H1 (cell line): Measurements from ENCODE around the gene LUM. TPM values are rescaled to one million over a fixed set of nuclear protein-coding genes. Genes with fewer than 3 reads are reported as not detected.

ENCODE experiments used
- CTCF ChIA-PET: fragments of 300-600 bp; sonication (Branson Sonifier 250); formaldehyde crosslinking; loops from one replicate; lab custom pipeline; 2021; ENCODE audit not compliant: partially characterized antibody; lab: Charles Lee
- POLR2A ChIA-PET: fragments of 300-600 bp; sonication (Branson Sonifier 250); formaldehyde crosslinking; loops from one replicate; lab custom pipeline; 2021; ENCODE audit warnings: inconsistent platforms; ENCODE audit not compliant: partially characterized antibody; lab: Charles Lee
- DNase-seq, 2 experiments: peaks; one replicate each; pipeline versions ENCODE4 v3.0.0 to v3.0.0-alpha.2; 2010 to 2022; ENCODE audit warnings: low spot score in 2 of 2, low read depth in 1 of 2, mixed read lengths in 1 of 2
- FAIRE-seq: peaks from 2 replicates; lab custom pipeline; 2011; peaks lifted over from hg19 to GRCh38; lab: Jason Lieb, UNC
- H2AFZ ChIP-seq: 2 replicates; pipeline ENCODE4 v1.8.1; 2012; ENCODE audit warnings: low read length, inconsistent platforms
- H2AK5ac ChIP-seq: 2 replicates; pipeline ENCODE4 v1.6.1; 2013; ENCODE audit warnings: low read depth, low read length
- H2BK120ac ChIP-seq: replicated peaks from 2 replicates; pipeline ENCODE3; 2013; ENCODE audit warnings: low read depth, low read length, inconsistent platforms
- H2BK12ac ChIP-seq: 2 replicates; pipeline ENCODE4 v1.6.1; 2013; ENCODE audit warnings: low read depth, low read length
- H2BK15ac ChIP-seq: 2 replicates; pipeline ENCODE4 v1.6.1; 2013; ENCODE audit warnings: low read length
- H2BK20ac ChIP-seq: 2 replicates; pipeline ENCODE4 v1.6.1; 2013; ENCODE audit warnings: low read length
- H2BK5ac ChIP-seq: 2 replicates; pipeline ENCODE4 v1.6.1; 2013; ENCODE audit warnings: low read depth, low read length
- H3K14ac ChIP-seq: 2 replicates; pipeline ENCODE4 v1.6.1; 2013; ENCODE audit warnings: inconsistent platforms; ENCODE audit not compliant: insufficient read length
- H3K18ac ChIP-seq: 2 replicates; pipeline ENCODE4 v1.6.1; 2013; ENCODE audit warnings: low read length; ENCODE audit errors: extremely low read depth
- H3K23ac ChIP-seq: 2 replicates; pipeline ENCODE4 v1.6.1; 2013; ENCODE audit warnings: inconsistent platforms; ENCODE audit not compliant: insufficient read length
- H3K23me2 ChIP-seq: 2 replicates; pipeline ENCODE4 v1.6.1; 2013; ENCODE audit warnings: low read depth, low read length
- H3K27ac ChIP-seq: 2 replicates; pipeline ENCODE4 v1.6.1; 2011; ENCODE audit warnings: low read depth, low read length, inconsistent platforms
- H3K27me3 ChIP-seq, 4 experiments: replicated peaks in 1 of 4; 1 replicate in 1 of 4; 2 replicates in 3 of 4; pipeline versions ENCODE4 v1.6.1 to v1.8.1; 2011 to 2013; ENCODE audit warnings: low read length in 3 of 4, mild to moderate bottlenecking in 3 of 4, inconsistent platforms in 2 of 4, mixed read lengths in 2 of 4, moderate library complexity in 1 of 4; ENCODE audit not compliant: control insufficient read depth in 3 of 4, insufficient read depth in 3 of 4; ENCODE audit errors: extremely low read depth in 1 of 4
- H3K36me3 ChIP-seq, 4 experiments: 2 replicates each; pipeline versions ENCODE4 v1.6.1 to v1.8.1; 2011 to 2013; ENCODE audit warnings: mild to moderate bottlenecking in 4 of 4, low read length in 3 of 4, moderate library complexity in 2 of 4, control low read depth in 1 of 4, inconsistent platforms in 1 of 4; ENCODE audit not compliant: insufficient read depth in 4 of 4, control insufficient read depth in 2 of 4
- H3K4ac ChIP-seq: replicated peaks from 2 replicates; pipeline ENCODE3; 2013; ENCODE audit warnings: low read length, low read depth, mixed read lengths, inconsistent platforms; ENCODE audit not compliant: insufficient read length
- H3K4me1 ChIP-seq, 4 experiments: replicated peaks in 1 of 4; 1 replicate in 1 of 4; 2 replicates in 3 of 4; pipeline versions ENCODE4 v1.6.1 to v1.8.1; 2011 to 2013; ENCODE audit warnings: low read length in 3 of 4, inconsistent platforms in 2 of 4, mixed read lengths in 1 of 4; ENCODE audit not compliant: insufficient read depth in 4 of 4, control insufficient read depth in 3 of 4
- H3K4me2 ChIP-seq, 2 experiments: 2 replicates each; pipeline versions ENCODE4 v1.6.1 to v1.8.1; 2011 to 2013; ENCODE audit warnings: low read depth in 2 of 2, low read length in 2 of 2, control low read depth in 1 of 2, inconsistent platforms in 1 of 2, mild to moderate bottlenecking in 1 of 2; ENCODE audit not compliant: insufficient read depth in 1 of 2
- H3K4me3 ChIP-seq, 4 experiments: fragments of 200-600, 300-600 bp in 1 of 4; sonication (generic), shearing (Covaris generic), sonication (Bioruptor Twin) in 1 of 4; 2 replicates each; pipeline versions ENCODE4 v1.5.1 to v1.8.1; 2011 to 2016; ENCODE audit warnings: low read length in 4 of 4, low read depth in 3 of 4, control low read depth in 2 of 4, inconsistent platforms in 2 of 4, mild to moderate bottlenecking in 2 of 4, mixed read lengths in 1 of 4, moderate library complexity in 1 of 4; ENCODE audit not compliant: insufficient read depth in 2 of 4; ENCODE audit errors: extremely low read depth in 1 of 4
- H3K56ac ChIP-seq: replicated peaks from 2 replicates; pipeline ENCODE3; 2013; ENCODE audit warnings: low read depth, mild to moderate bottlenecking, mixed read lengths, low read length, inconsistent platforms; ENCODE audit not compliant: insufficient read length
- H3K79me1 ChIP-seq: 2 replicates; pipeline ENCODE4 v1.6.1; 2013; ENCODE audit warnings: low read depth, low read length, control low read depth
- H3K79me2 ChIP-seq, 2 experiments: 2 replicates each; pipeline versions ENCODE4 v1.6.1 to v1.8.1; 2012 to 2013; ENCODE audit warnings: low read length in 2 of 2, mild to moderate bottlenecking in 2 of 2, inconsistent platforms in 1 of 2; ENCODE audit not compliant: insufficient read depth in 2 of 2, control insufficient read depth in 1 of 2
- H3K9ac ChIP-seq, 4 experiments: replicated peaks in 1 of 4; 1 replicate in 1 of 4; 2 replicates in 3 of 4; pipeline versions ENCODE4 v1.6.1 to v1.8.1; 2011 to 2013; ENCODE audit warnings: low read depth in 3 of 4, low read length in 3 of 4, control low read depth in 2 of 4, mild to moderate bottlenecking in 2 of 4, moderate library complexity in 2 of 4, inconsistent platforms in 1 of 4; ENCODE audit errors: extremely low read depth in 1 of 4
- H3K9me3 ChIP-seq, 2 experiments: 2 replicates each; pipeline versions ENCODE4 v1.6.1 to v1.8.1; 2012 to 2013; ENCODE audit warnings: mild to moderate bottlenecking in 2 of 2, moderate library complexity in 2 of 2, control low read depth in 1 of 2, inconsistent platforms in 1 of 2, low read depth in 1 of 2, low read length in 1 of 2, mixed read lengths in 1 of 2; ENCODE audit not compliant: insufficient read depth in 2 of 2
- H4K20me1 ChIP-seq, 2 experiments: replicated peaks in 1 of 2; 2 replicates each; pipeline versions ENCODE3 to v1.8.1; 2011 to 2013; ENCODE audit warnings: inconsistent platforms in 2 of 2, low read length in 2 of 2, mild to moderate bottlenecking in 1 of 2; ENCODE audit not compliant: insufficient read depth in 2 of 2, control insufficient read depth in 1 of 2
- H4K5ac ChIP-seq: 2 replicates; pipeline ENCODE4 v1.6.1; 2013; ENCODE audit warnings: low read length, low read depth, mixed read lengths, inconsistent platforms; ENCODE audit not compliant: insufficient read length
- H4K8ac ChIP-seq: 2 replicates; pipeline ENCODE4 v1.8.0; 2013; ENCODE audit warnings: mild to moderate bottlenecking, moderate library complexity, low read length, inconsistent platforms; ENCODE audit not compliant: insufficient read depth; ENCODE audit errors: extremely low read depth
- H4K91ac ChIP-seq: replicated peaks from 2 replicates; pipeline ENCODE3; 2013; ENCODE audit warnings: low read length, mixed read lengths, inconsistent platforms; ENCODE audit not compliant: insufficient read length
- CREB1 ChIP-seq: IDR thresholded peaks from 2 replicates; pipeline ENCODE4 v1.6.1; 2012; ENCODE audit warnings: inconsistent platforms
- CTBP2 ChIP-seq: IDR thresholded peaks from 2 replicates; pipeline ENCODE4 v1.7.0; 2011; ENCODE audit warnings: borderline replicate concordance, mild to moderate bottlenecking, moderate library complexity, mixed read lengths, low read length; ENCODE audit not compliant: insufficient read depth, insufficient read length
- EGR1 ChIP-seq: IDR thresholded peaks from 2 replicates; pipeline ENCODE4 v1.6.1; 2011; ENCODE audit warnings: low read depth, low read length, borderline replicate concordance
- GABPA ChIP-seq: IDR thresholded peaks from 2 replicates; pipeline ENCODE4 v1.6.1; 2011; ENCODE audit warnings: mild to moderate bottlenecking, low read length, moderate library complexity, borderline replicate concordance; ENCODE audit not compliant: insufficient read depth
- KDM5A ChIP-seq: fragments of 200-600 bp; IDR thresholded peaks from 2 replicates; pipeline ENCODE4 v1.7.1; 2012; ENCODE audit warnings: mild to moderate bottlenecking, low read length, inconsistent platforms, mixed read lengths
- MAFK ChIP-seq: IDR thresholded peaks from 2 replicates; pipeline ENCODE4 v1.6.1; 2012; ENCODE audit warnings: low read depth, mild to moderate bottlenecking, improper control_type of control experiment, low read length
- PHF8 ChIP-seq: fragments of 200-600 bp; sonication (generic); conservative IDR thresholded peaks from 2 replicates; pipeline ENCODE4 v1.7.1; 2012; ENCODE audit warnings: low read depth, mild to moderate bottlenecking, inconsistent platforms, low read length, moderate library complexity
- TCF12 ChIP-seq: IDR thresholded peaks from 2 replicates; pipeline ENCODE4 v1.6.1; 2011; ENCODE audit warnings: low read depth, mild to moderate bottlenecking, low read length
- WGBS, 2 experiments: shearing (Covaris generic) in 1 of 2; methylation state at CpG; one replicate each; pipeline versions ENCODE4 v1.1.6 to v1.1.7; 2013 to 2015; ENCODE audit warnings: low lambda C conversion rate in 2 of 2, mixed read lengths in 2 of 2, inconsistent platforms in 1 of 2, low coverage in 1 of 2, missing lambda C conversion rate in 1 of 2; ENCODE audit not compliant: insufficient replicate concordance in 2 of 2, insufficient coverage in 1 of 2, insufficient read length in 1 of 2; ENCODE audit errors: extremely low coverage in 1 of 2, missing lambda C conversion rate in 1 of 2; 5-methylcytosine and 5-hydroxymethylcytosine counted together
- polyA plus RNA-seq, 7 experiments: library from polyadenylated mRNA; depleted of rRNA in 3 of 7; stranded (reverse) in 5 of 7; unstranded in 2 of 7; fragments of >200 nt in 5 of 7; fragments of 200-250 nt in 2 of 7; gene quantifications; 1 replicate in 5 of 7; 2 replicates in 1 of 7; 4 replicates in 1 of 7; pipeline versions ENCODE4 v1.2.1 to v1.2.3, GENCODE V29; 2011 to 2013; ENCODE audit warnings: missing spikeins in 2 of 7, mixed read lengths in 2 of 7
- total RNA-seq: library from RNA; stranded (reverse); fragmentation: NEBNext Ultra II Directional; extraction: Animal tissue kit (Norgen Biotek cat#: 25700); gene quantifications from 2 replicates; pipeline ENCODE4 v1.2.1, GENCODE V29; 2021
- TF ChIP-seq, protein P1 (sequence below), 3 experiments: IDR thresholded peaks; 1 replicate in 2 of 3; 2 replicates in 1 of 3; pipeline versions ENCODE4 v1.5.1 to v1.6.1; 2011; ENCODE audit warnings: low read length in 3 of 3, mild to moderate bottlenecking in 3 of 3, inconsistent platforms in 2 of 3, low read depth in 1 of 3, moderate library complexity in 1 of 3; ENCODE audit not compliant: insufficient read depth in 1 of 3; ENCODE audit errors: control extremely low read depth in 1 of 3
- TF ChIP-seq, protein P2 (sequence below): IDR thresholded peaks from 2 replicates; pipeline ENCODE4 v1.6.1; 2012; ENCODE audit warnings: inconsistent platforms

The LUM gene
- total and polyA plus RNA-seq, 2 of the 8 experiments (the other 6 are each of a cell fraction or from before 2014, with no cell fraction given), result not detected

- Histone ChIP-seq H3K4me3 (no peak overlapping the region), H3K23ac (no peak overlapping the region), H2BK5ac (no peak overlapping the region), H3K79me2 (no peaks in the 10 kb centered on the region), H3K4me1 (no peaks in the 10 kb centered on the region), H3K27ac (no peak overlapping the region), H2BK15ac (no peak overlapping the region), H4K91ac (no peak overlapping the region), H3K18ac (no peak overlapping the region), H3K4ac (no peak overlapping the region), H2BK20ac (no peak overlapping the region), H3K79me1 (no peaks in the 10 kb centered on the region), H3K14ac (no peak overlapping the region), H2AFZ (no peak overlapping the region), H3K36me3 (no peaks in the 10 kb centered on the region), H3K23me2 (no peaks in the 10 kb centered on the region), H3K9me3 (no peaks in the 10 kb centered on the region), H3K4me2 (no peak overlapping the region), H2AK5ac (no peak overlapping the region), H4K8ac (no peak overlapping the region), H4K5ac (no peak overlapping the region), H3K56ac (no peak overlapping the region), H3K27me3 (no peaks in the 10 kb centered on the region), H2BK120ac (no peak overlapping the region), H4K20me1 (no peaks in the 10 kb centered on the region), H3K9ac (no peak overlapping the region), H2BK12ac (no peak overlapping the region)
- TF ChIP-seq CTBP2 (no peak), KDM5A (no peak), EGR1 (no peak), CREB1 (no peak), TCF12 (no peak), MAFK (no peak), GABPA (no peak), PHF8 (no peak)
- TF ChIP-seq, protein P1, sequence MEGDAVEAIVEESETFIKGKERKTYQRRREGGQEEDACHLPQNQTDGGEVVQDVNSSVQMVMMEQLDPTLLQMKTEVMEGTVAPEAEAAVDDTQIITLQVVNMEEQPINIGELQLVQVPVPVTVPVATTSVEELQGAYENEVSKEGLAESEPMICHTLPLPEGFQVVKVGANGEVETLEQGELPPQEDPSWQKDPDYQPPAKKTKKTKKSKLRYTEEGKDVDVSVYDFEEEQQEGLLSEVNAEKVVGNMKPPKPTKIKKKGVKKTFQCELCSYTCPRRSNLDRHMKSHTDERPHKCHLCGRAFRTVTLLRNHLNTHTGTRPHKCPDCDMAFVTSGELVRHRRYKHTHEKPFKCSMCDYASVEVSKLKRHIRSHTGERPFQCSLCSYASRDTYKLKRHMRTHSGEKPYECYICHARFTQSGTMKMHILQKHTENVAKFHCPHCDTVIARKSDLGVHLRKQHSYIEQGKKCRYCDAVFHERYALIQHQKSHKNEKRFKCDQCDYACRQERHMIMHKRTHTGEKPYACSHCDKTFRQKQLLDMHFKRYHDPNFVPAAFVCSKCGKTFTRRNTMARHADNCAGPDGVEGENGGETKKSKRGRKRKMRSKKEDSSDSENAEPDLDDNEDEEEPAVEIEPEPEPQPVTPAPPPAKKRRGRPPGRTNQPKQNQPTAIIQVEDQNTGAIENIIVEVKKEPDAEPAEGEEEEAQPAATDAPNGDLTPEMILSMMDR (IDR thresholded peaks at IDR 0.05; ENCODE audit: control extremely low read depth in 1 of 3, insufficient read depth in 1 of 3, low read depth in 1 of 3, low read length in 3 of 3), result no peak
- TF ChIP-seq, protein P2, sequence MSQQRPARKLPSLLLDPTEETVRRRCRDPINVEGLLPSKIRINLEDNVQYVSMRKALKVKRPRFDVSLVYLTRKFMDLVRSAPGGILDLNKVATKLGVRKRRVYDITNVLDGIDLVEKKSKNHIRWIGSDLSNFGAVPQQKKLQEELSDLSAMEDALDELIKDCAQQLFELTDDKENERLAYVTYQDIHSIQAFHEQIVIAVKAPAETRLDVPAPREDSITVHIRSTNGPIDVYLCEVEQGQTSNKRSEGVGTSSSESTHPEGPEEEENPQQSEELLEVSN, result no peak
- FAIRE-seq (no peak), DNase-seq (no peak)
- WGBS, 2 experiments, result 88% methylated on average over 2 of the region's 2 CpGs; no CpG with 5 or more reads in 1 of the 2 experiments
- POLR2A ChIA-PET, result no interaction called here
- CTCF ChIA-PET, result interaction anchor here (1.0 to 3.5 kb wide), 3 partner anchors 9 to 77 kb away, joined by 3 to 21 read pairs (median 3); no protein-coding TSS in a partner anchor
Observed at GRCh38 chr12:91099836-91100235, 11.5 kb downstream of the LUM start.
